K562 (cell line): ENCODE data around the gene CENPN. TPM values are rescaled to one million over a fixed set of nuclear protein-coding genes. Genes with fewer than 3 reads are reported as not detected.

Experiments used
- ATAC-seq: fragments of 200-7000 bp; cut with Tn5 transposase; 3 replicates; pipeline ENCODE4 v1.9.1; 2020; ENCODE audit warnings: moderate library complexity
- BruUV-seq: library from RNA; stranded (reverse); fragments of 400-500 nt; replicated peaks from 2 replicates; lab custom pipeline; 2021; lab: Mats Ljungman, UMichigan
- CTCF ChIA-PET: fragments of 300-600 bp; formaldehyde crosslinking; extraction: SDS; loops from one replicate; lab custom pipeline; 2021; ENCODE audit warnings: low intra/inter-chr PET ratio; lab: Yijun Ruan, JAX
- POLR2A ChIA-PET: fragments of 300-600, 350-650 bp; sonication (Branson Sonifier 250); formaldehyde crosslinking; extraction: SDS; loops from one replicate; lab custom pipeline; 2021; ENCODE audit warnings: antibody characterized with exemption, inconsistent platforms; lab: Yijun Ruan, JAX
- DNase-seq, 4 experiments: peaks; one replicate each; pipeline versions ENCODE4 v3.0.0 to v3.0.0-alpha.2; 2011 to 2018; ENCODE audit warnings: low spot score in 3 of 4, mixed read lengths in 3 of 4; ENCODE audit errors: extremely low read depth in 1 of 4
- FAIRE-seq: peaks from 2 replicates; lab custom pipeline; 2011; peaks lifted over from hg19 to GRCh38; lab: Jason Lieb, UNC
- H2AFZ ChIP-seq: 2 replicates; pipeline ENCODE4 v1.6.0; 2011; ENCODE audit warnings: low read depth, low read length, control low read depth, inconsistent platforms
- H3K27ac ChIP-seq: fragments of 200-600 bp; 3 replicates; pipeline ENCODE4 v1.8.0; 2011; ENCODE audit warnings: low read depth, mild to moderate bottlenecking, control low read depth, inconsistent platforms, low read length, moderate library complexity, mixed read lengths; ENCODE audit errors: extremely low read depth
- H3K27me3 ChIP-seq, 2 experiments: fragments of 300-600 bp in 1 of 2; 2 replicates in 1 of 2; 3 replicates in 1 of 2; pipeline versions ENCODE4 v1.6.0 to v1.8.0; 2011; ENCODE audit warnings: inconsistent platforms in 2 of 2, low read length in 2 of 2, mild to moderate bottlenecking in 1 of 2, mixed read lengths in 1 of 2, moderate library complexity in 1 of 2; ENCODE audit not compliant: control insufficient read depth in 2 of 2, insufficient read depth in 2 of 2
- H3K36me3 ChIP-seq: fragments of 300-600 bp; 3 replicates; pipeline ENCODE4 v1.8.0; 2011; ENCODE audit warnings: mild to moderate bottlenecking, low read length, inconsistent platforms; ENCODE audit not compliant: control insufficient read depth, insufficient read depth
- H3K4me1 ChIP-seq, 2 experiments: fragments of 200-600 bp in 1 of 2; replicated peaks in 1 of 2; 2 replicates in 1 of 2; 3 replicates in 1 of 2; pipeline versions ENCODE4 v1.5.1 to v1.8.0; 2011; ENCODE audit warnings: inconsistent platforms in 2 of 2, low read length in 2 of 2, mild to moderate bottlenecking in 1 of 2, mixed read lengths in 1 of 2, moderate library complexity in 1 of 2; ENCODE audit not compliant: control insufficient read depth in 2 of 2, insufficient read depth in 2 of 2
- H3K4me2 ChIP-seq: 2 replicates; pipeline ENCODE4 v1.6.1; 2011; ENCODE audit warnings: low read length, control low read depth, inconsistent platforms, mixed read lengths; ENCODE audit not compliant: insufficient read depth
- H3K4me3 ChIP-seq: fragments of 200-600 bp; sonication (generic), shearing (Covaris generic); 2 replicates; pipeline ENCODE4 v1.5.1; 2016; ENCODE audit warnings: control low read depth, inconsistent platforms
- H3K79me2 ChIP-seq: fragments of 200-600 bp; 3 replicates; pipeline ENCODE4 v1.8.0; 2011; ENCODE audit warnings: low read length, inconsistent platforms; ENCODE audit not compliant: control insufficient read depth, insufficient read depth
- H3K9ac ChIP-seq, 2 experiments: 2 replicates each; pipeline versions ENCODE4 v1.6.0 to v1.6.1; 2011; ENCODE audit warnings: low read depth in 2 of 2, low read length in 2 of 2, control low read depth in 1 of 2, inconsistent platforms in 1 of 2, mild to moderate bottlenecking in 1 of 2, mixed read lengths in 1 of 2; ENCODE audit not compliant: insufficient read depth in 1 of 2
- H3K9me1 ChIP-seq: one replicate; pipeline ENCODE4 v1.6.0; 2011; ENCODE audit warnings: inconsistent platforms, mild to moderate bottlenecking, low read length, moderate library complexity; ENCODE audit not compliant: control insufficient read depth, insufficient read depth
- H3K9me3 ChIP-seq: replicated peaks from 2 replicates; pipeline ENCODE4 v1.5.1; 2011; ENCODE audit warnings: low read depth, low read length, inconsistent platforms; ENCODE audit not compliant: control insufficient read depth, insufficient read depth
- H4K20me1 ChIP-seq: replicated peaks from 2 replicates; pipeline ENCODE4 v1.6.1; 2011; ENCODE audit warnings: low read length, inconsistent platforms, mixed read lengths; ENCODE audit not compliant: control insufficient read depth, insufficient read depth
- ZNF76 ChIP-seq: fragments of 250-450 bp; sonication (Bioruptor Pico); IDR thresholded peaks from 2 replicates; pipeline ENCODE4 v1.4.0; 2020; ENCODE audit warnings: mild to moderate bottlenecking, moderate library complexity, borderline replicate concordance
- ZNF785 ChIP-seq: fragments of 250-450 bp; sonication (Bioruptor Pico); IDR thresholded peaks from 2 replicates; pipeline ENCODE4 v1.4.0; 2020; ENCODE audit warnings: mild to moderate bottlenecking
- whole genome bisulfite sequencing: fragments of 100-300 bp; shearing (Covaris generic); methylation state at CpG from one replicate; pipeline ENCODE4 v1.1.6; 2016; ENCODE audit warnings: low coverage, mixed read lengths; ENCODE audit not compliant: insufficient coverage; ENCODE audit errors: missing lambda C conversion rate; 5-methylcytosine and 5-hydroxymethylcytosine counted together
- in situ Hi-C: fragments of 300-500 bp; cut with MboI; formaldehyde crosslinking; loops from 4 replicates; pipeline ENCODE4 v1.15.0; 2018; ENCODE audit warnings: inconsistent platforms, mixed read lengths
- intact Hi-C: fragments of 100-400 bp; cut with micrococcal nuclease; formaldehyde crosslinking; loops from 2 replicates; pipeline ENCODE4 v1.14.2; 2022
- polyA plus RNA-seq, 8 experiments: library from polyadenylated mRNA; depleted of rRNA in 4 of 8; stranded (reverse) in 5 of 8; unstranded in 3 of 8; fragments of >200 nt; fragmentation: Nextera tagmentation in 2 of 8; fragmentation: Illumina TruSeq in 1 of 8; extraction: Ambion mirVana in 2 of 8; extraction: Trizol in 1 of 8; gene quantifications; 2 replicates each; pipeline versions ENCODE4 v1.2.1 to v1.2.3, GENCODE V29; 2011 to 2014; ENCODE audit warnings: inconsistent platforms in 1 of 8, missing spikeins in 1 of 8
- total RNA-seq, 7 experiments: library from RNA; depleted of rRNA in 6 of 7; stranded (reverse); fragments of >200 nt in 6 of 7; fragmentation: Illumina TruSeq in 2 of 7; extraction: Trizol in 2 of 7; gene quantifications; 2 replicates each; pipeline versions ENCODE4 v1.2.1 to v1.2.3, GENCODE V29; 2011 to 2021; ENCODE audit warnings: low replicate concordance in 1 of 7
- TF ChIP-seq, protein P1 (sequence below), 2 experiments: fragments of 150-350 bp in 1 of 2; IDR thresholded peaks; 2 replicates each; pipeline ENCODE4 v1.6.1; 2012 to 2016; ENCODE audit warnings: low read depth in 2 of 2, low read length in 2 of 2, mild to moderate bottlenecking in 1 of 2, moderate library complexity in 1 of 2
- TF ChIP-seq, protein P2 (sequence below): fragments of 250-450 bp; sonication (Bioruptor Pico); IDR thresholded peaks from 2 replicates; pipeline ENCODE4 v1.8.0; 2022; ENCODE audit warnings: moderate library complexity, mild to moderate bottlenecking, inconsistent platforms
- TF ChIP-seq, protein P3 (sequence below), 2 experiments: fragments of 450-650 bp in 1 of 2; sonication (generic) in 1 of 2; formaldehyde crosslinking in 1 of 2; IDR thresholded peaks; 2 replicates each; pipeline versions ENCODE4 v1.7.1 to v1.9.0; 2016 to 2022; ENCODE audit warnings: inconsistent platforms in 1 of 2, mild to moderate bottlenecking in 1 of 2, missing genetic modification reagents in 1 of 2

The CENPN gene
- total and polyA plus RNA-seq, 9 of the 15 experiments (the other 6 are each of a cell fraction or from before 2014, with no cell fraction given): 92.3 to 384 (median 140) TPM

DNA sequence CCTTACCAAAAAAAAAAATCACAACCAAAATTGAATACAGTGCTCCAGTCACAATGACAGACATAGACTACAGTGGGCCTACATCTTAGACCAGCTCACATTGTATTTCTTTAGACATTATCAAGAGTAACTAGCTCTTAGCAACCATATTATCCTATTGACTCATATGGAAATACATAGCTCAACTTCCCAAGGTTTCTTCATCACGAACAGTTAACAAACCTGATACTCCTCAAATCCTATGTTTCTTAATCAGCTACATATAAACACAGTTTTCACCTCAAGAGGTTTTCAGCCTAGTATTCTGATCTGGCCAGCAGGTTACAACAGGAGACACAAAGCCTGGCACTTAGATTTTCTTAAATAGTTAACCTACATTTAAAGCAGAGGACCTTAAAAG is 30.1 kb upstream of the CENPN start:
- Histone ChIP-seq H3K27me3 (no peaks in the 10 kb centered on the region), H2AFZ (no peak overlapping the region), H3K4me3 (no peak overlapping the region), H3K79me2 (peaks cover 7% of the 10 kb centered on the region), H4K20me1 (no peaks in the 10 kb centered on the region), H3K9me3 (no peaks in the 10 kb centered on the region), H3K27ac (no peak overlapping the region), H3K9ac (no peak overlapping the region), H3K4me1 (no peaks in the 10 kb centered on the region; a peak in 1 of 5 replicates), H3K4me2 (no peak overlapping the region), H3K9me1 (no peaks in the 10 kb centered on the region), H3K36me3 (peaks cover 73% of the 10 kb centered on the region)
- WGBS: 100% methylated on average over 1 of the region's 1 CpG
- FAIRE-seq (no peak), DNase-seq (no peak), ATAC-seq (no peak)
- POLR2A ChIA-PET: no interaction called here
- in situ Hi-C loops (no loop called here), intact Hi-C loops (no loop called here)
- BruUV-seq: no TSS peak
- CTCF ChIA-PET: interaction anchor here (0.7 kb wide), 1 partner anchor 79 kb away, joined by 3 read pairs; no protein-coding TSS in a partner anchor
- TF ChIP-seq, protein P1, sequence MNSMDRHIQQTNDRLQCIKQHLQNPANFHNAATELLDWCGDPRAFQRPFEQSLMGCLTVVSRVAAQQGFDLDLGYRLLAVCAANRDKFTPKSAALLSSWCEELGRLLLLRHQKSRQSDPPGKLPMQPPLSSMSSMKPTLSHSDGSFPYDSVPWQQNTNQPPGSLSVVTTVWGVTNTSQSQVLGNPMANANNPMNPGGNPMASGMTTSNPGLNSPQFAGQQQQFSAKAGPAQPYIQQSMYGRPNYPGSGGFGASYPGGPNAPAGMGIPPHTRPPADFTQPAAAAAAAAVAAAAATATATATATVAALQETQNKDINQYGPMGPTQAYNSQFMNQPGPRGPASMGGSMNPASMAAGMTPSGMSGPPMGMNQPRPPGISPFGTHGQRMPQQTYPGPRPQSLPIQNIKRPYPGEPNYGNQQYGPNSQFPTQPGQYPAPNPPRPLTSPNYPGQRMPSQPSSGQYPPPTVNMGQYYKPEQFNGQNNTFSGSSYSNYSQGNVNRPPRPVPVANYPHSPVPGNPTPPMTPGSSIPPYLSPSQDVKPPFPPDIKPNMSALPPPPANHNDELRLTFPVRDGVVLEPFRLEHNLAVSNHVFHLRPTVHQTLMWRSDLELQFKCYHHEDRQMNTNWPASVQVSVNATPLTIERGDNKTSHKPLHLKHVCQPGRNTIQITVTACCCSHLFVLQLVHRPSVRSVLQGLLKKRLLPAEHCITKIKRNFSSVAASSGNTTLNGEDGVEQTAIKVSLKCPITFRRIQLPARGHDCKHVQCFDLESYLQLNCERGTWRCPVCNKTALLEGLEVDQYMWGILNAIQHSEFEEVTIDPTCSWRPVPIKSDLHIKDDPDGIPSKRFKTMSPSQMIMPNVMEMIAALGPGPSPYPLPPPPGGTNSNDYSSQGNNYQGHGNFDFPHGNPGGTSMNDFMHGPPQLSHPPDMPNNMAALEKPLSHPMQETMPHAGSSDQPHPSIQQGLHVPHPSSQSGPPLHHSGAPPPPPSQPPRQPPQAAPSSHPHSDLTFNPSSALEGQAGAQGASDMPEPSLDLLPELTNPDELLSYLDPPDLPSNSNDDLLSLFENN (IDR thresholded peaks at IDR 0.05; ENCODE audit: low read depth in 2 of 2, low read length in 2 of 2): no peak
- TF ChIP-seq ZNF785 (no peak), ZNF76 (CRISPR knock-in tag) (no peak)
- TF ChIP-seq, protein P2, sequence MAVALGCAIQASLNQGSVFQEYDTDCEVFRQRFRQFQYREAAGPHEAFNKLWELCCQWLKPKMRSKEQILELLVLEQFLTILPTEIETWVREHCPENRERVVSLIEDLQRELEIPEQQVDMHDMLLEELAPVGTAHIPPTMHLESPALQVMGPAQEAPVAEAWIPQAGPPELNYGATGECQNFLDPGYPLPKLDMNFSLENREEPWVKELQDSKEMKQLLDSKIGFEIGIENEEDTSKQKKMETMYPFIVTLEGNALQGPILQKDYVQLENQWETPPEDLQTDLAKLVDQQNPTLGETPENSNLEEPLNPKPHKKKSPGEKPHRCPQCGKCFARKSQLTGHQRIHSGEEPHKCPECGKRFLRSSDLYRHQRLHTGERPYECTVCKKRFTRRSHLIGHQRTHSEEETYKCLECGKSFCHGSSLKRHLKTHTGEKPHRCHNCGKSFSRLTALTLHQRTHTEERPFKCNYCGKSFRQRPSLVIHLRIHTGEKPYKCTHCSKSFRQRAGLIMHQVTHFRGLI: no peak
- TF ChIP-seq, protein P3, sequence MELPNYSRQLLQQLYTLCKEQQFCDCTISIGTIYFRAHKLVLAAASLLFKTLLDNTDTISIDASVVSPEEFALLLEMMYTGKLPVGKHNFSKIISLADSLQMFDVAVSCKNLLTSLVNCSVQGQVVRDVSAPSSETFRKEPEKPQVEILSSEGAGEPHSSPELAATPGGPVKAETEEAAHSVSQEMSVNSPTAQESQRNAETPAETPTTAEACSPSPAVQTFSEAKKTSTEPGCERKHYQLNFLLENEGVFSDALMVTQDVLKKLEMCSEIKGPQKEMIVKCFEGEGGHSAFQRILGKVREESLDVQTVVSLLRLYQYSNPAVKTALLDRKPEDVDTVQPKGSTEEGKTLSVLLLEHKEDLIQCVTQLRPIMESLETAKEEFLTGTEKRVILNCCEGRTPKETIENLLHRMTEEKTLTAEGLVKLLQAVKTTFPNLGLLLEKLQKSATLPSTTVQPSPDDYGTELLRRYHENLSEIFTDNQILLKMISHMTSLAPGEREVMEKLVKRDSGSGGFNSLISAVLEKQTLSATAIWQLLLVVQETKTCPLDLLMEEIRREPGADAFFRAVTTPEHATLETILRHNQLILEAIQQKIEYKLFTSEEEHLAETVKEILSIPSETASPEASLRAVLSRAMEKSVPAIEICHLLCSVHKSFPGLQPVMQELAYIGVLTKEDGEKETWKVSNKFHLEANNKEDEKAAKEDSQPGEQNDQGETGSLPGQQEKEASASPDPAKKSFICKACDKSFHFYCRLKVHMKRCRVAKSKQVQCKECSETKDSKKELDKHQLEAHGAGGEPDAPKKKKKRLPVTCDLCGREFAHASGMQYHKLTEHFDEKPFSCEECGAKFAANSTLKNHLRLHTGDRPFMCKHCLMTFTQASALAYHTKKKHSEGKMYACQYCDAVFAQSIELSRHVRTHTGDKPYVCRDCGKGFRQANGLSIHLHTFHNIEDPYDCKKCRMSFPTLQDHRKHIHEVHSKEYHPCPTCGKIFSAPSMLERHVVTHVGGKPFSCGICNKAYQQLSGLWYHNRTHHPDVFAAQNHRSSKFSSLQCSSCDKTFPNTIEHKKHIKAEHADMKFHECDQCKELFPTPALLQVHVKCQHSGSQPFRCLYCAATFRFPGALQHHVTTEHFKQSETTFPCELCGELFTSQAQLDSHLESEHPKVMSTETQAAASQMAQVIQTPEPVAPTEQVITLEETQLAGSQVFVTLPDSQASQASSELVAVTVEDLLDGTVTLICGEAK (IDR thresholded peaks at IDR 0.05): no peak
- TF ChIP-seq, protein P3 (CRISPR knock-in tag; IDR thresholded peaks at IDR 0.05): no peak
